Activated naive CD4-positive, alpha-beta T cell treated with anti-CD3 and anti-CD28 coated beads, Interleukin-2, amount 50 U/mL, for 72 hours (primary cell): ENCODE data around the gene TMEM231. TPM values are rescaled to one million over a fixed set of nuclear protein-coding genes. Genes with fewer than 3 reads are reported as not detected.
"Not testable (repeated sequence)": the region's sequence is repeated elsewhere in the genome, so short reads cannot be mapped to it uniquely, and the experiment has no call there.

Experiments
- ATAC-seq, 2 donors: fragments of 150-1000 bp; cut with Tn5 transposase; 2 replicates each; pipeline ENCODE4 v1.10.0; 2021; ENCODE audit warnings: mild to moderate bottlenecking in 2 of 2, moderate library complexity in 2 of 2
- DNase-seq, 2 donors: peaks; one replicate each; pipeline ENCODE4 v3.0.0; 2021 to 2022; ENCODE audit warnings: low spot score in 2 of 2
- H3K27ac Mint-ChIP-seq, 2 donors: one replicate each; pipeline ENCODE4 v1.8.0; 2022; ENCODE audit warnings: mild to moderate bottlenecking in 2 of 2, mixed read lengths in 2 of 2
- H3K36me3 Mint-ChIP-seq, 2 donors: one replicate each; pipeline ENCODE4 v1.8.0; 2022; ENCODE audit warnings: mixed read lengths in 2 of 2
- H3K9me3 Mint-ChIP-seq, 2 donors: one replicate each; pipeline ENCODE4 v1.8.0; 2022; ENCODE audit warnings: mixed read lengths in 2 of 2
- total RNA-seq, 2 donors: library from RNA; stranded (reverse); gene quantifications; one replicate each; pipeline ENCODE4 v1.2.3, GENCODE V29; 2022

The TMEM231 gene
- total RNA-seq, 2 donors from 2014 or later, result 2.8 to 6.0 TPM

- peak overlapping the region in 1 of 2 donors; percentile 82 for H3K27ac Mint-ChIP-seq
- H3K9me3 Mint-ChIP-seq, H3K36me3 Mint-ChIP-seq: not testable (repeated sequence)
- DNase-seq (peak in 1 of 2 donors; percentile 33), ATAC-seq (peak in 1 of 2 donors; percentile 14)
Measured at GRCh38 chr16:75516189-75516966, 39.7 kb downstream of the TMEM231 start.

GRCh38 chr16:75514296-75514695 lies 41.8 kb downstream of the TMEM231 start:
- no peaks in the 10 kb centered on the region for H3K36me3 Mint-ChIP-seq
- H3K9me3 Mint-ChIP-seq, result no peaks in the 10 kb centered on the region
- H3K27ac Mint-ChIP-seq, result no peak overlapping the region
- DNase-seq (no peak), ATAC-seq (no peak)

DNA sequence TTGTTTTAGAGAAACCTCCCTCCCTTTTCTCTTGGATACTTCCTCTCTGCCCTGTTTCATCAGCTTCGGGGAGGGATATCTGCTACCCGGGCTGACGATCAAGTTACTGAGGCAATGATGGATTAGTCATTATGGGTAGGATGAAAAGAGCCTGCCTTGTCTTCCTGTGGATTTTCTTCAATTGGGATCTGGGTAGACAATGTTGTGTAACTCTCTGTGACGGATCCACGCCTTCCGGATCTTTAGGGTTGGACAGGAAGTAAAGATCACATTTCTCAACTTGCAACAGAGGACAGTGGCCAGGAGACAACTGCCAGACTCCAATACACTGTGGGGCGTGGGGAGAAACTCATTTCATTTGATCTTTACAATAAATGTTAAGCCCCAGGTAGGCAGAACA lies 49.5 kb downstream of the TMEM231 start:
- Mint-ChIP-seq H3K9me3 (no peaks in the 10 kb centered on the region), H3K27ac (no peak overlapping the region), H3K36me3 (no peaks in the 10 kb centered on the region)
- DNase-seq, result no peak
- no peak for ATAC-seq

GRCh38 chr16:75506107-75506506 lies 49.9 kb downstream of the TMEM231 start:
- no peaks in the 10 kb centered on the region for H3K9me3 Mint-ChIP-seq
- no peaks in the 10 kb centered on the region for H3K36me3 Mint-ChIP-seq
- ATAC-seq (peak in 1 of 2 donors; percentile 24), DNase-seq (no peak)
- no peak overlapping the region for H3K27ac Mint-ChIP-seq

- no peak for DNase-seq
- H3K9me3 Mint-ChIP-seq, result no peaks in the 10 kb centered on the region
- peak overlapping the region in 1 of 2 donors; percentile 2 for H3K27ac Mint-ChIP-seq
- no peaks in the 10 kb centered on the region for H3K36me3 Mint-ChIP-seq
- no peak for ATAC-seq
Measured at GRCh38 chr16:75503801-75504200, 52.3 kb downstream of the TMEM231 start.

DNA sequence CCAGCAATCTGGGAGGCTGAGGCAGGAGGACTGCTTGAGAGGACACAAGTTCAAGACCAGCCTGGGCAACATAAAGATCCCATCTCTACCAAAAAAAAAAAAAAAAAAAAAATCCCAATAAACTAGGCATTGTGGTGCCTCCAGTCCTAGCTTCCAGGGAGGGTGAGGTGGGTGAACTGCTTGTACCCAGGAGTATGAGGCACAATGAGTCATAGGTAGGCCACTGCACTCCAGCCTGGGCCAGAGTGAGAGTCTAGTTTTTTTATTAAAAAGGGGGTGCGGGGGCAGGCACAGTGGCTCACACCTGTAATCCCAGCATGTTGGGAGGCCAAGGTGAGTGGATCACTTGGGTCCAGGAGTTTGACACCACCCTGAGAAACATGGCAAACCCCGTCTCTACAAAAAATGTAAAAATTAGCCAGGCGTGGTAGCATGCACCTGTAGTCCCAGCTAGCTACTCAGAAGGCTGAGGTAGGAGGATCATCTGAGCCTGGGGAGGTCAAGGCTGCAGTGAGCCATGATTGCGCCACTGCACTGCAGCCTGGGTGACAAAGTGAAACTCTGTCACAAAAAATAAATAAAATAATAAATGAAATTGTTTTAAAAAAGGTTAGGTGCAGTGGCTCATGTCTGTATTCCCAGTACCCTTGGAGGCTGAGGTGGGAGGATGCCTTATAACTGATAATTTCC lies 53.0 kb downstream of the TMEM231 start:
- ATAC-seq (no peak), DNase-seq (no peak)
- peak overlapping the region in 1 of 2 donors; percentile 2 for H3K27ac Mint-ChIP-seq
- no peaks in the 10 kb centered on the region for H3K9me3 Mint-ChIP-seq
- H3K36me3 Mint-ChIP-seq, result no peaks in the 10 kb centered on the region

DNA sequence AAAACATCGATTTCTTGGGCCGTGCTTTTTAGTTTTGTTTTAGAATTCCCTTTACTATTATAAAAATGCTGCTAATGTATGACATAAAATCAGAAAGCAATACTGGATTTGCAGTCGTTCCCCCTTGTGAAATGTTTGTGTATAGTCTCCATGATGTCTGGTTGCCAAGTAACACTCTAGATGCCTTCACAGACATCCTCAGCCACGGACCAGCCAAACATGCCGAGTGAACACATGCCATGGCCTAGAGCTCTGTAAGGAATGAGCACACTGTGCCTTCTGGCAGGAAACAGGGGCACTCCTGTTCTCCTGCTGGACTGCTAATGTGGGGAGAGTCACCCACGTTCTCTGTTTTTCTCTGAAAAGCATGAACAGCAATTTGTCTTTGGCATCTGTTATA lies 54.2 kb downstream of the TMEM231 start:
- H3K27ac Mint-ChIP-seq, H3K9me3 Mint-ChIP-seq, H3K36me3 Mint-ChIP-seq, DNase-seq, ATAC-seq: not testable (repeated sequence)

GRCh38 chr16:75501359-75501758 lies 54.7 kb downstream of the TMEM231 start:
- H3K36me3 Mint-ChIP-seq, result no peaks in the 10 kb centered on the region
- ATAC-seq (no peak), DNase-seq (no peak)
- no peaks in the 10 kb centered on the region for H3K9me3 Mint-ChIP-seq
- no peak overlapping the region for H3K27ac Mint-ChIP-seq

GRCh38 chr16:75498605-75499322 lies 57.3 kb downstream of the TMEM231 start:
- not testable (repeated sequence) for DNase-seq, ATAC-seq, H3K27ac Mint-ChIP-seq, H3K36me3 Mint-ChIP-seq, H3K9me3 Mint-ChIP-seq

GRCh38 chr16:75497558-75497957 lies 58.5 kb downstream of the TMEM231 start:
- ATAC-seq (no peak), DNase-seq (no peak)
- Mint-ChIP-seq H3K9me3 (no peaks in the 10 kb centered on the region), H3K36me3 (peaks cover 0 to 7% of the 10 kb centered on the region in 2 donors), H3K27ac (no peak overlapping the region)

- peak; percentile 49 to 75 for ATAC-seq
- peaks cover 0 to 7% of the 10 kb centered on the region in 2 donors for H3K36me3 Mint-ChIP-seq
- peak in 1 of 2 donors; percentile 31 for DNase-seq
- no peak within 1 kb of the TSS for H3K27ac Mint-ChIP-seq
- no peaks in the 10 kb centered on the region for H3K9me3 Mint-ChIP-seq
Measured at GRCh38 chr16:75495076-75495674, 60.9 kb downstream of the TMEM231 start, which contains the start of gene CHST6. Gene CHST6 (minus strand): TSS chr16:75495441. CDS start chr16:75479828, 15,613 bp downstream.

- DNase-seq (no peak), ATAC-seq (no peak)
- H3K9me3 Mint-ChIP-seq, result no peaks in the 10 kb centered on the region
- peaks cover 0 to 7% of the 10 kb centered on the region in 2 donors for H3K36me3 Mint-ChIP-seq
- H3K27ac Mint-ChIP-seq, result no peak overlapping the region
Measured at GRCh38 chr16:75494661-75495075, 61.4 kb downstream of the TMEM231 start.

DNA sequence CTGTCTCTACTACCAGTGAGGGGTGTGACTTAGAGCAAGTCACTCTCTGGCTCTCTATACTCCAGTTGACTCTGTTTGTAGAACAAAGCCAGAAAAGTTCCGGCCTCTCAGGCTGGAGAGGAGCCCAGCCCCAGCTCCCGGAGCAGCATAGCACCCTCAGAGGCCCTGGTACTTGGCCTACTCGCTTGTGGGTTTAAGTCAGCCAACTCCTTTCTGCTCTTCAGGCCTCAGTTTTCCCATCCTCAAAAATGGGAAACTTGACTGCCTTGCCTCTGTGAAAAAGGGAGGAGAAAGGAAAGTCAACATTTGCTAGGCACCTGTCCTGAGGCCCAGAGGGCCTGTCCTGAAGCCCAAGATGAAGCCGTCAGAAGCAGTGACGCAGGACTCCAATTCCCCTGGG lies 61.9 kb downstream of the TMEM231 start:
- peaks cover 0 to 7% of the 10 kb centered on the region in 2 donors for H3K36me3 Mint-ChIP-seq
- H3K9me3 Mint-ChIP-seq, result no peaks in the 10 kb centered on the region
- no peak for DNase-seq
- no peak for ATAC-seq
- H3K27ac Mint-ChIP-seq, result no peak overlapping the region

- peaks cover 0 to 7% of the 10 kb centered on the region in 2 donors for H3K36me3 Mint-ChIP-seq
- DNase-seq (no peak), ATAC-seq (no peak)
- no peaks in the 10 kb centered on the region for H3K9me3 Mint-ChIP-seq
- H3K27ac Mint-ChIP-seq, result no peak overlapping the region
Measured at GRCh38 chr16:75491876-75492275, 64.2 kb downstream of the TMEM231 start.

GRCh38 chr16:75488322-75488721 lies 67.7 kb downstream of the TMEM231 start:
- no peaks in the 10 kb centered on the region for H3K36me3 Mint-ChIP-seq
- H3K27ac Mint-ChIP-seq, result no peak overlapping the region
- no peaks in the 10 kb centered on the region for H3K9me3 Mint-ChIP-seq
- no peak for ATAC-seq
- no peak for DNase-seq
